GM12873 (cell line): ENCODE results near the gene ISCA1.

Experiments
- CTCF ChIP-seq: IDR thresholded peaks from 2 replicates; pipeline ENCODE4 v1.5.1; 2012; ENCODE audit warnings: low read depth, mild to moderate bottlenecking, moderate library complexity, low read length, control low read depth; ENCODE audit not compliant: insufficient read depth; ENCODE audit errors: missing control alignments

The ISCA1 gene

GRCh38 chr9:86322973-86323644, 40.8 kb upstream of the ISCA1 start:
- TF ChIP-seq CTCF = no peak

- TF ChIP-seq CTCF = no peak
Measured at GRCh38 chr9:86321373-86321772, 39.0 kb upstream of the ISCA1 start.

- TF ChIP-seq CTCF = no peak
Measured at GRCh38 chr9:86318187-86318586, 35.8 kb upstream of the ISCA1 start.

GRCh38 chr9:86315078-86315477, 32.7 kb upstream of the ISCA1 start:
- TF ChIP-seq CTCF = no peak

GRCh38 chr9:86308687-86309086, 26.3 kb upstream of the ISCA1 start:
- TF ChIP-seq CTCF = no peak

GRCh38 chr9:86304236-86304730, 21.9 kb upstream of the ISCA1 start:
- no peak for TF ChIP-seq CTCF

GRCh38 chr9:86303316-86303975, 21.1 kb upstream of the ISCA1 start:
- TF ChIP-seq CTCF = no peak
